IMR-90 (cell line): ENCODE results near the gene TBC1D9. TPM values are rescaled to one million over a fixed set of nuclear protein-coding genes. Genes with fewer than 3 reads are reported as not detected.

Source experiments
- ATAC-seq: fragments of 200-7000 bp; cut with Tn5 transposase; 2 replicates; pipeline ENCODE4 v1.9.1; 2020; ENCODE audit warnings: low read depth, mild to moderate bottlenecking, moderate library complexity
- BruUV-seq: library from RNA; stranded (reverse); fragments of 400-500 nt; replicated peaks from 2 replicates; lab custom pipeline; 2021; lab: Mats Ljungman, UMichigan
- CTCF ChIA-PET: fragments of 300-600 bp; formaldehyde crosslinking; extraction: SDS; loops from one replicate; lab custom pipeline; 2021; ENCODE audit warnings: antibody characterized with exemption; lab: Yijun Ruan, JAX
- POLR2A ChIA-PET: fragments of 300-600 bp; sonication (Branson Sonifier 250); formaldehyde crosslinking; loops from one replicate; lab custom pipeline; 2022; ENCODE audit warnings: antibody characterized with exemption; ENCODE audit not compliant: unreplicated experiment; lab: Charles Lee
- DNase-seq: peaks from one replicate; pipeline ENCODE4 v3.0.0; 2013
- H2AFZ ChIP-seq: replicated peaks from 2 replicates; pipeline ENCODE3; 2013; ENCODE audit warnings: low read length, mild to moderate bottlenecking; ENCODE audit not compliant: poor library complexity
- H2AK5ac ChIP-seq: 2 replicates; pipeline ENCODE4 v1.6.1; 2013; ENCODE audit warnings: low read depth, low read length, inconsistent platforms
- H2AK9ac ChIP-seq: replicated peaks from 2 replicates; pipeline ENCODE3; 2013; ENCODE audit warnings: mild to moderate bottlenecking, low read depth, low read length, moderate library complexity; ENCODE audit not compliant: poor library complexity
- H2BK120ac ChIP-seq: 2 replicates; pipeline ENCODE4 v1.6.1; 2013; ENCODE audit warnings: low read depth, low read length, inconsistent platforms
- H2BK15ac ChIP-seq: 3 replicates; pipeline ENCODE4 v1.6.1; 2013; ENCODE audit warnings: low read depth, low read length, inconsistent platforms
- H2BK20ac ChIP-seq: 2 replicates; pipeline ENCODE4 v1.6.1; 2013; ENCODE audit warnings: low read depth, mild to moderate bottlenecking, inconsistent platforms, low read length, moderate library complexity
- H2BK5ac ChIP-seq: 2 replicates; pipeline ENCODE4 v1.6.1; 2013; ENCODE audit warnings: mild to moderate bottlenecking, low read depth, low read length, inconsistent platforms; ENCODE audit not compliant: poor library complexity, severe bottlenecking
- H3K14ac ChIP-seq: replicated peaks from 2 replicates; pipeline ENCODE4 v1.6.1; 2013; ENCODE audit warnings: low read depth, low read length, inconsistent platforms
- H3K18ac ChIP-seq: 2 replicates; pipeline ENCODE4 v1.6.1; 2013; ENCODE audit warnings: low read depth, low read length, control low read depth
- H3K23ac ChIP-seq: 2 replicates; pipeline ENCODE4 v1.6.1; 2013; ENCODE audit warnings: low read depth, low read length, inconsistent platforms
- H3K27ac ChIP-seq: 2 replicates; pipeline ENCODE4 v1.5.1; 2013; ENCODE audit warnings: mild to moderate bottlenecking, control low read depth, low read length; ENCODE audit not compliant: insufficient read depth
- H3K27me3 ChIP-seq: 2 replicates; pipeline ENCODE4 v1.6.1; 2013; ENCODE audit warnings: low read length; ENCODE audit not compliant: control insufficient read depth, insufficient read depth
- H3K36me3 ChIP-seq: 2 replicates; pipeline ENCODE4 v1.6.1; 2013; ENCODE audit warnings: low read length, mixed read lengths; ENCODE audit not compliant: control insufficient read depth, insufficient read depth
- H3K4ac ChIP-seq: 2 replicates; pipeline ENCODE4 v1.6.1; 2013; ENCODE audit warnings: low read depth, low read length, inconsistent platforms
- H3K4me1 ChIP-seq: 2 replicates; pipeline ENCODE4 v1.6.1; 2013; ENCODE audit warnings: low read length, mixed read lengths; ENCODE audit not compliant: control insufficient read depth, insufficient read depth
- H3K4me2 ChIP-seq: 2 replicates; pipeline ENCODE4 v1.6.1; 2013; ENCODE audit warnings: low read depth, mild to moderate bottlenecking, control low read depth, low read length, moderate library complexity
- H3K4me3 ChIP-seq: 2 replicates; pipeline ENCODE4 v1.5.1; 2013; ENCODE audit warnings: low read depth, mild to moderate bottlenecking, control low read depth, low read length, moderate library complexity; ENCODE audit not compliant: insufficient read depth
- H3K56ac ChIP-seq: 2 replicates; pipeline ENCODE4 v1.6.1; 2013; ENCODE audit warnings: low read length, inconsistent platforms; ENCODE audit not compliant: insufficient read depth; ENCODE audit errors: extremely low read depth
- H3K79me1 ChIP-seq, 2 experiments: 2 replicates each; pipeline ENCODE4 v1.6.1; 2013; ENCODE audit warnings: low read length in 2 of 2, inconsistent platforms in 1 of 2, low read depth in 1 of 2
- H3K9ac ChIP-seq: 2 replicates; pipeline ENCODE4 v1.6.1; 2013; ENCODE audit warnings: low read depth, low read length, control low read depth
- H3K9me1 ChIP-seq: 2 replicates; pipeline ENCODE4 v1.6.1; 2013; ENCODE audit warnings: low read length, inconsistent platforms; ENCODE audit not compliant: insufficient read depth
- H3K9me3 ChIP-seq: 2 replicates; pipeline ENCODE4 v1.6.1; 2013; ENCODE audit warnings: low read length; ENCODE audit not compliant: control insufficient read depth, insufficient read depth
- H4K20me1 ChIP-seq: 2 replicates; pipeline ENCODE4 v1.6.1; 2013; ENCODE audit warnings: low read length, inconsistent platforms; ENCODE audit not compliant: insufficient read depth
- H4K5ac ChIP-seq: 2 replicates; pipeline ENCODE4 v1.6.1; 2013; ENCODE audit warnings: mild to moderate bottlenecking, low read depth, low read length, control low read depth
- H4K8ac ChIP-seq, 2 experiments: 2 replicates each; pipeline ENCODE4 v1.6.1; 2013; ENCODE audit warnings: low read depth in 2 of 2, low read length in 2 of 2, control low read depth in 1 of 2, inconsistent platforms in 1 of 2
- H4K91ac ChIP-seq: 2 replicates; pipeline ENCODE4 v1.6.1; 2013; ENCODE audit warnings: low read depth, low read length, inconsistent platforms; ENCODE audit not compliant: insufficient read depth
- BHLHE40 ChIP-seq: fragments of 150-350 bp; IDR thresholded peaks from 2 replicates; pipeline ENCODE4 v1.6.1; 2016; ENCODE audit warnings: mild to moderate bottlenecking, low read depth, low read length
- CEBPB ChIP-seq: IDR thresholded peaks from 2 replicates; pipeline ENCODE4 v1.6.1; 2012; ENCODE audit warnings: low read depth, low read length, improper control_type of control experiment
- CHD1 ChIP-seq: IDR thresholded peaks from 2 replicates; pipeline ENCODE4 v1.6.1; 2012; ENCODE audit warnings: low read depth, low read length, improper control_type of control experiment
- FOS ChIP-seq: fragments of 150-350 bp; IDR thresholded peaks from 2 replicates; pipeline ENCODE4 v1.6.1; 2016; ENCODE audit warnings: low read depth, low read length
- MAFK ChIP-seq: IDR thresholded peaks from 2 replicates; pipeline ENCODE4 v1.6.1; 2012; ENCODE audit warnings: low read depth, low read length, improper control_type of control experiment
- MAZ ChIP-seq: IDR thresholded peaks from 2 replicates; pipeline ENCODE4 v1.6.1; 2012; ENCODE audit warnings: low read depth, mild to moderate bottlenecking, low read length, improper control_type of control experiment, moderate library complexity, borderline replicate concordance
- MXI1 ChIP-seq: IDR thresholded peaks from 2 replicates; pipeline ENCODE4 v1.6.1; 2012; ENCODE audit warnings: low read depth, mild to moderate bottlenecking, low read length, moderate library complexity, borderline replicate concordance
- NFE2L2 ChIP-seq: fragments of 150-350 bp; IDR thresholded peaks from 2 replicates; pipeline ENCODE4 v1.6.1; 2016; ENCODE audit warnings: low read depth, mild to moderate bottlenecking, low read length
- POLR2A ChIP-seq: IDR thresholded peaks from 2 replicates; pipeline ENCODE4 v1.6.1; 2012; ENCODE audit warnings: mild to moderate bottlenecking, low read depth, low read length
- RAD21 ChIP-seq: IDR thresholded peaks from 2 replicates; pipeline ENCODE4 v1.6.1; 2012; ENCODE audit warnings: low read length, improper control_type of control experiment
- RCOR1 ChIP-seq: IDR thresholded peaks from 2 replicates; pipeline ENCODE4 v1.6.1; 2012; ENCODE audit warnings: mild to moderate bottlenecking, low read length, improper control_type of control experiment; ENCODE audit not compliant: insufficient replicate concordance
- RFX5 ChIP-seq: IDR thresholded peaks from 2 replicates; pipeline ENCODE4 v1.8.0; 2012; ENCODE audit warnings: low read depth, mild to moderate bottlenecking, low read length, moderate library complexity
- SMC3 ChIP-seq: fragments of 150-350 bp; IDR thresholded peaks from 2 replicates; pipeline ENCODE4 v1.6.1; 2016; ENCODE audit warnings: low read depth, mild to moderate bottlenecking, antibody characterized with exemption, low read length, moderate library complexity
- WGBS, 2 experiments: methylation state at CpG; one replicate each; pipeline versions ENCODE4 v1.1.5 to v1.1.7; 2013; ENCODE audit warnings: missing lambda C conversion rate in 2 of 2; ENCODE audit not compliant: insufficient read length in 1 of 2; ENCODE audit errors: extremely low coverage in 2 of 2; 5-methylcytosine and 5-hydroxymethylcytosine counted together
- dilution Hi-C: fragments of 300-500 bp; cut with HindIII; formaldehyde crosslinking; loops from one replicate; pipeline ENCODE4 v1.14.3; 2018; ENCODE audit warnings: low sequenced_read_pairs; ENCODE audit not compliant: unreplicated experiment
- in situ Hi-C: fragments of 300-500 bp; cut with MboI; formaldehyde crosslinking; loops from 3 replicates; pipeline ENCODE4 v1.14.3; 2019; ENCODE audit warnings: low sequenced_read_pairs, inconsistent platforms, mixed read lengths
- intact Hi-C: fragments of 100-400 bp; cut with micrococcal nuclease; formaldehyde crosslinking; loops from 2 replicates; pipeline ENCODE4 v1.10.0; 2022
- polyA plus RNA-seq, 3 experiments: library from polyadenylated mRNA; depleted of rRNA; stranded (reverse); fragments of >200 nt; gene quantifications; 2 replicates each; pipeline ENCODE4 v1.2.3, GENCODE V29; 2012; ENCODE audit warnings: low replicate concordance in 1 of 3
- total RNA-seq: library from RNA; depleted of rRNA; stranded (reverse); fragments of >200 nt; gene quantifications from 2 replicates; pipeline ENCODE4 v1.2.3, GENCODE V29; 2012
- TF ChIP-seq, protein P1 (sequence below): fragments of 150-350 bp; IDR thresholded peaks from 2 replicates; pipeline ENCODE4 v1.6.1; 2017; ENCODE audit warnings: mild to moderate bottlenecking, antibody characterized with exemption, low read length, low read depth
- TF ChIP-seq, protein P2 (sequence below): conservative IDR thresholded peaks from 2 replicates; pipeline ENCODE4 v1.5.1; 2012; ENCODE audit warnings: mild to moderate bottlenecking, low read depth, low read length, improper control_type of control experiment
- TF ChIP-seq, protein P3 (sequence below): fragments of 150-350 bp; IDR thresholded peaks from 2 replicates; pipeline ENCODE4 v1.6.1; 2016; ENCODE audit warnings: low read depth, mild to moderate bottlenecking, low read length, moderate library complexity, borderline replicate concordance

TBC1D9 gene
- total and polyA plus RNA-seq, 2 of the 4 experiments (the other 2 are of a cell fraction), result 11.7 to 15.2 TPM

DNA sequence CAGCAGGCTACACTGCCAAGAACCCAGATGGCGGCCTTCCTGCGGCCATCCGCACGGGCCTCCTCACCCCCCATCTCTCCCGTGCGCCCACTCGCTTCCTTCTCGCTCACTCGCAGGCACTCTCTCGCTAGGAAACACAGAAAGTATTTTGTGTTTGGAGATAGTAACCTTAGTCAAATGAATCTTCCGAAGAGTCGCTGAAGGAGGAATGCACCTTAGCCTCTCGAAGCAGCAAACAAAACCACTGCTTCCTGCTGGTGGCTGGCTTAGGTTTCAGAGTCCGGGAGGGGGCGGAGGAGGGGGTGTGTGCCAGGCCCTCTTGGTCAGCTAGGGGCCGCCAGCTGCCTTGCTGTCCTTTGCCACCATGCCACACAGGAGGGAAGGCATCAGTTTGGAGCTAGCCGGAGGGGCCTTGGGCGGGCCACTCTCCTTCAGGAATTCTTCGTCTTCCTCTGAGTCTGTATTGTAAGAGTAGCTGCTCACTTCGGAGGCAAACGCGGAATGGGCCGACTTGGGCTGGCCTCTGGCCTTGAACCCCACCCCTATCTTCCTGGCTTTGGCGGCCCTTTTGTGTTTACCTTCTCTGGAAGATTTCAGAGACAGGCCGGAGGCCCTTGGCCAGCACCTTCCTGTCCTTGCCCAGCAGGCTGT is 114.3 kb downstream of the TBC1D9 start:
- Histone ChIP-seq H2AK5ac (no peak overlapping the region), H2BK5ac (no peak overlapping the region), H4K20me1 (no peaks in the 10 kb centered on the region), H3K4me3 (no peak overlapping the region), H4K91ac (no peak overlapping the region), H3K18ac (no peak overlapping the region), H3K27me3 (no peaks in the 10 kb centered on the region), H2BK15ac (no peak overlapping the region), H4K8ac (no peak overlapping the region), H3K4me1 (peaks cover 6% of the 10 kb centered on the region), H2AFZ (no peak overlapping the region), H3K4ac (no peak overlapping the region), H3K36me3 (peaks cover 9% of the 10 kb centered on the region; the same call in 1 of the 2 replicates), H3K4me2 (no peak overlapping the region; the same call in 1 of the 2 replicates), H3K9me3 (no peaks in the 10 kb centered on the region), H3K14ac (no peak overlapping the region), H2BK120ac (no peak overlapping the region), H3K9me1 (peaks cover 4% of the 10 kb centered on the region; the same call in 1 of the 2 replicates), H4K5ac (no peak overlapping the region), H3K23ac (no peak overlapping the region), H3K79me1 (no peaks in the 10 kb centered on the region), H2AK9ac (no peak overlapping the region), H3K56ac (no peak overlapping the region), H2BK20ac (no peak overlapping the region), H3K9ac (no peak overlapping the region), H3K27ac (no peak overlapping the region)
- 75% methylated on average over 6 of the region's 25 CpGs; no CpG with 5 or more reads in 1 of the 2 experiments for WGBS, 2 experiments
- ChIA-PET CTCF (no interaction called here), POLR2A (no interaction called here)
- no TSS peak for BruUV-seq
- ATAC-seq, result no peak
- DNase-seq, result no peak
- dilution Hi-C loops, result no loop called here
- no peak for TF ChIP-seq SMC3
- TF ChIP-seq, protein P1, sequence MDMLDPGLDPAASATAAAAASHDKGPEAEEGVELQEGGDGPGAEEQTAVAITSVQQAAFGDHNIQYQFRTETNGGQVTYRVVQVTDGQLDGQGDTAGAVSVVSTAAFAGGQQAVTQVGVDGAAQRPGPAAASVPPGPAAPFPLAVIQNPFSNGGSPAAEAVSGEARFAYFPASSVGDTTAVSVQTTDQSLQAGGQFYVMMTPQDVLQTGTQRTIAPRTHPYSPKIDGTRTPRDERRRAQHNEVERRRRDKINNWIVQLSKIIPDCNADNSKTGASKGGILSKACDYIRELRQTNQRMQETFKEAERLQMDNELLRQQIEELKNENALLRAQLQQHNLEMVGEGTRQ, result no peak
- no peak for TF ChIP-seq CHD1
- TF ChIP-seq RAD21, result no peak
- TF ChIP-seq MAFK, result no peak
- TF ChIP-seq, protein P2, sequence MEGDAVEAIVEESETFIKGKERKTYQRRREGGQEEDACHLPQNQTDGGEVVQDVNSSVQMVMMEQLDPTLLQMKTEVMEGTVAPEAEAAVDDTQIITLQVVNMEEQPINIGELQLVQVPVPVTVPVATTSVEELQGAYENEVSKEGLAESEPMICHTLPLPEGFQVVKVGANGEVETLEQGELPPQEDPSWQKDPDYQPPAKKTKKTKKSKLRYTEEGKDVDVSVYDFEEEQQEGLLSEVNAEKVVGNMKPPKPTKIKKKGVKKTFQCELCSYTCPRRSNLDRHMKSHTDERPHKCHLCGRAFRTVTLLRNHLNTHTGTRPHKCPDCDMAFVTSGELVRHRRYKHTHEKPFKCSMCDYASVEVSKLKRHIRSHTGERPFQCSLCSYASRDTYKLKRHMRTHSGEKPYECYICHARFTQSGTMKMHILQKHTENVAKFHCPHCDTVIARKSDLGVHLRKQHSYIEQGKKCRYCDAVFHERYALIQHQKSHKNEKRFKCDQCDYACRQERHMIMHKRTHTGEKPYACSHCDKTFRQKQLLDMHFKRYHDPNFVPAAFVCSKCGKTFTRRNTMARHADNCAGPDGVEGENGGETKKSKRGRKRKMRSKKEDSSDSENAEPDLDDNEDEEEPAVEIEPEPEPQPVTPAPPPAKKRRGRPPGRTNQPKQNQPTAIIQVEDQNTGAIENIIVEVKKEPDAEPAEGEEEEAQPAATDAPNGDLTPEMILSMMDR, result no peak
- TF ChIP-seq, protein P3, sequence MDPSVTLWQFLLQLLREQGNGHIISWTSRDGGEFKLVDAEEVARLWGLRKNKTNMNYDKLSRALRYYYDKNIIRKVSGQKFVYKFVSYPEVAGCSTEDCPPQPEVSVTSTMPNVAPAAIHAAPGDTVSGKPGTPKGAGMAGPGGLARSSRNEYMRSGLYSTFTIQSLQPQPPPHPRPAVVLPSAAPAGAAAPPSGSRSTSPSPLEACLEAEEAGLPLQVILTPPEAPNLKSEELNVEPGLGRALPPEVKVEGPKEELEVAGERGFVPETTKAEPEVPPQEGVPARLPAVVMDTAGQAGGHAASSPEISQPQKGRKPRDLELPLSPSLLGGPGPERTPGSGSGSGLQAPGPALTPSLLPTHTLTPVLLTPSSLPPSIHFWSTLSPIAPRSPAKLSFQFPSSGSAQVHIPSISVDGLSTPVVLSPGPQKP, result no peak
- TF ChIP-seq RFX5, result no peak
- no peak for TF ChIP-seq NFE2L2
- no peak for TF ChIP-seq POLR2A
- TF ChIP-seq BHLHE40, result no peak
- TF ChIP-seq CEBPB, result no peak
- no peak for TF ChIP-seq FOS
- TF ChIP-seq MAZ, result no peak
- TF ChIP-seq RCOR1, result no peak
- TF ChIP-seq MXI1, result no peak
- intact Hi-C loops, result no loop called here
- in situ Hi-C loops, result no loop called here
